Activated naive CD4-positive, alpha-beta T cell treated with anti-CD3 and anti-CD28 coated beads for 36 hours (primary cell): Measurements from ENCODE around the gene EHBP1L1. TPM values are rescaled to one million over a fixed set of nuclear protein-coding genes. Genes with fewer than 3 reads are reported as not detected.

Experiments
- CTCF ChIA-PET: fragments of 350-600 bp; sonication (Branson Sonifier 250); formaldehyde crosslinking; loops from one replicate; lab custom pipeline; 2021; ENCODE audit warnings: antibody characterized with exemption; lab: Charles Lee
- DNase-seq: peaks from one replicate; pipeline ENCODE4 v3.0.0-alpha.2; 2020
- H3K27ac Mint-ChIP-seq: one replicate; pipeline ENCODE4 v1.8.0; 2021; ENCODE audit warnings: mild to moderate bottlenecking, mixed read lengths
- H3K27me3 Mint-ChIP-seq: one replicate; pipeline ENCODE4 v1.8.0; 2021; ENCODE audit warnings: low read depth, mixed read lengths
- H3K36me3 Mint-ChIP-seq: one replicate; pipeline ENCODE4 v1.8.0; 2021; ENCODE audit warnings: low read depth, mixed read lengths
- H3K4me1 Mint-ChIP-seq: one replicate; pipeline ENCODE4 v1.8.0; 2021; ENCODE audit warnings: low read depth, mixed read lengths
- H3K4me3 Mint-ChIP-seq: one replicate; pipeline ENCODE4 v1.8.0; 2021; ENCODE audit warnings: mild to moderate bottlenecking, moderate library complexity, mixed read lengths
- H3K9me3 Mint-ChIP-seq: one replicate; pipeline ENCODE4 v1.8.0; 2021; ENCODE audit warnings: mixed read lengths
- intact Hi-C: fragments of 100-400 bp; cut with micrococcal nuclease; formaldehyde crosslinking; loops from one replicate; pipeline ENCODE4 v1.15.1; 2023
- total RNA-seq, 2 experiments: library from RNA; stranded (reverse); gene quantifications; one replicate each; pipeline ENCODE4 v1.2.3, GENCODE V29; 2021

Gene EHBP1L1
- total RNA-seq, 2 experiments from 2014 or later = 51.9 to 54.6 TPM

- Mint-ChIP-seq H3K27ac (no peak overlapping the region), H3K36me3 (peaks cover 15% of the 10 kb centered on the region)
- intact Hi-C loops = no loop called here
These were observed 26.8 kb upstream of the EHBP1L1 start for GRCh38 chr11:65549096-65549495.

GRCh38 chr11:65551572-65552387, 24.1 kb upstream of the EHBP1L1 start:
- intact Hi-C loops = loop anchor here (1.0 kb wide), 1 partner anchor 10 kb away; no protein-coding TSS in a partner anchor
- H3K4me1 Mint-ChIP-seq = peaks cover 63% of the 10 kb centered on the region
- peak overlapping the region; percentile 61 for H3K27ac Mint-ChIP-seq
- H3K4me3 Mint-ChIP-seq = no peak overlapping the region
- no peaks in the 10 kb centered on the region for H3K27me3 Mint-ChIP-seq
- H3K9me3 Mint-ChIP-seq = no peaks in the 10 kb centered on the region
- CTCF ChIA-PET = interaction anchor here (0.6 to 2.2 kb wide), 6 partner anchors 9 to 182 kb away, joined by 3 to 21 read pairs (median 4); partner anchors contain the start of gene FAM89B
- peaks cover 15% of the 10 kb centered on the region for H3K36me3 Mint-ChIP-seq
- peak; percentile 76 for DNase-seq

More at GRCh38 chr11:65549096-65549495, 26.8 kb upstream of the EHBP1L1 start:
- CTCF ChIA-PET = interaction anchor here (1.0 to 2.8 kb wide), 3 partner anchors 8 to 24 kb away, joined by 4 to 10 read pairs (median 4); partner anchors contain the start of gene FAM89B
- Mint-ChIP-seq H3K4me1 (peaks cover 46% of the 10 kb centered on the region), H3K27me3 (no peaks in the 10 kb centered on the region), H3K9me3 (no peaks in the 10 kb centered on the region), H3K4me3 (no peak overlapping the region)
- DNase-seq = no peak

GRCh38 chr11:65552388-65552951, 23.4 kb upstream of the EHBP1L1 start:
- no peaks in the 10 kb centered on the region for H3K27me3 Mint-ChIP-seq
- no peak overlapping the region for H3K4me3 Mint-ChIP-seq
- H3K9me3 Mint-ChIP-seq = no peaks in the 10 kb centered on the region
- CTCF ChIA-PET = interaction anchor here (0.6 to 2.2 kb wide), 7 partner anchors 9 to 501 kb away, joined by 3 to 21 read pairs (median 4); partner anchors contain the start of gene FAM89B
- peaks cover 66% of the 10 kb centered on the region for H3K4me1 Mint-ChIP-seq
- no peak for DNase-seq
- peaks cover 15% of the 10 kb centered on the region for H3K36me3 Mint-ChIP-seq
- intact Hi-C loops = loop anchor here (1.0 kb wide), 1 partner anchor 11 kb away; no protein-coding TSS in a partner anchor
- no peak overlapping the region for H3K27ac Mint-ChIP-seq

GRCh38 chr11:65553301-65554001, 22.4 kb upstream of the EHBP1L1 start:
- CTCF ChIA-PET = interaction anchor here (0.6 to 1.3 kb wide), 2 partner anchors 8 to 139 kb away, joined by 3 to 4 read pairs; no protein-coding TSS in a partner anchor
- peak overlapping the region; percentile 49 for H3K4me3 Mint-ChIP-seq
- no peaks in the 10 kb centered on the region for H3K27me3 Mint-ChIP-seq
- H3K4me1 Mint-ChIP-seq = peaks cover 59% of the 10 kb centered on the region
- intact Hi-C loops = no loop called here
- H3K9me3 Mint-ChIP-seq = no peaks in the 10 kb centered on the region
- peak; percentile 86 for DNase-seq
- peaks cover 13% of the 10 kb centered on the region for H3K36me3 Mint-ChIP-seq
- no peak overlapping the region for H3K27ac Mint-ChIP-seq

- CTCF ChIA-PET = no interaction called here
- intact Hi-C loops = no loop called here
- H3K4me1 Mint-ChIP-seq = peaks cover 58% of the 10 kb centered on the region
- no peak for DNase-seq
- H3K4me3 Mint-ChIP-seq = peak overlapping the region; percentile 39
- peaks cover 12% of the 10 kb centered on the region for H3K36me3 Mint-ChIP-seq
- H3K27ac Mint-ChIP-seq = peak overlapping the region; percentile 20
- H3K27me3 Mint-ChIP-seq = no peaks in the 10 kb centered on the region
- H3K9me3 Mint-ChIP-seq = no peaks in the 10 kb centered on the region
These were observed 21.6 kb upstream of the EHBP1L1 start for GRCh38 chr11:65554057-65554818.

- no peaks in the 10 kb centered on the region for H3K27me3 Mint-ChIP-seq
- DNase-seq = no peak
- H3K27ac Mint-ChIP-seq = peak overlapping the region; percentile 65
These were observed 20.9 kb upstream of the EHBP1L1 start for GRCh38 chr11:65554842-65555430.

GRCh38 chr11:65555693-65556231, 20.1 kb upstream of the EHBP1L1 start:
- H3K36me3 Mint-ChIP-seq = peaks cover 8% of the 10 kb centered on the region
- H3K27ac Mint-ChIP-seq = peak overlapping the region; percentile 91
- no peak for DNase-seq
- CTCF ChIA-PET = interaction anchor here (2.6 kb wide), 1 partner anchor 15 kb away, joined by 17 read pairs; no protein-coding TSS in a partner anchor
- no peaks in the 10 kb centered on the region for H3K9me3 Mint-ChIP-seq
- intact Hi-C loops = no loop called here
- no peaks in the 10 kb centered on the region for H3K27me3 Mint-ChIP-seq
- peak overlapping the region; percentile 26 for H3K4me3 Mint-ChIP-seq
- peaks cover 70% of the 10 kb centered on the region for H3K4me1 Mint-ChIP-seq

More at GRCh38 chr11:65554842-65555430, 20.9 kb upstream of the EHBP1L1 start:
- intact Hi-C loops = no loop called here
- peak overlapping the region; percentile 39 for H3K4me3 Mint-ChIP-seq
- no peaks in the 10 kb centered on the region for H3K9me3 Mint-ChIP-seq
- peaks cover 63% of the 10 kb centered on the region for H3K4me1 Mint-ChIP-seq
- CTCF ChIA-PET = interaction anchor here (2.6 kb wide), 1 partner anchor 14 kb away, joined by 17 read pairs; no protein-coding TSS in a partner anchor
- peaks cover 8% of the 10 kb centered on the region for H3K36me3 Mint-ChIP-seq

- Mint-ChIP-seq H3K36me3 (peaks cover 3% of the 10 kb centered on the region), H3K27ac (peak overlapping the region; percentile 91), H3K27me3 (no peaks in the 10 kb centered on the region), H3K4me1 (peaks cover 66% of the 10 kb centered on the region), H3K4me3 (peak overlapping the region; percentile 77), H3K9me3 (no peaks in the 10 kb centered on the region)
- CTCF ChIA-PET = interaction anchor here (1.0 to 2.6 kb wide), 2 partner anchors 14 to 16 kb away, joined by 3 to 17 read pairs; partner anchors contain the start of gene ZNRD2
- intact Hi-C loops = no loop called here
- DNase-seq = no peak
These were observed 19.2 kb upstream of the EHBP1L1 start for GRCh38 chr11:65556470-65557279.

- Mint-ChIP-seq H3K27me3 (no peaks in the 10 kb centered on the region), H3K27ac (peak overlapping the region; percentile 91), H3K36me3 (no peaks in the 10 kb centered on the region), H3K4me1 (peaks cover 59% of the 10 kb centered on the region), H3K4me3 (peak overlapping the region; percentile 77), H3K9me3 (no peaks in the 10 kb centered on the region)
- no peak for DNase-seq
- intact Hi-C loops = loop anchor here (1.0 kb wide), 1 partner anchor 13 kb away; the partner anchor contains the start of gene ZNRD2
- CTCF ChIA-PET = interaction anchor here (1.0 to 2.6 kb wide), 2 partner anchors 13 to 16 kb away, joined by 3 to 17 read pairs; partner anchors contain the start of gene ZNRD2
These were observed 18.4 kb upstream of the EHBP1L1 start for GRCh38 chr11:65557280-65558001.
